HEK293 (cell line): ENCODE results near the gene ARHGAP26.

Experiments
- CTCF ChIP-seq: fragments of 450-650 bp; formaldehyde crosslinking; IDR thresholded peaks from 2 replicates; pipeline ENCODE4 v1.5.1; 2016; ENCODE audit warnings: missing biosample characterization, missing genetic modification characterization
- MEIS1 ChIP-seq: sonication (generic); formaldehyde crosslinking; IDR thresholded peaks from 2 replicates; pipeline ENCODE4 v1.8.1; 2022; ENCODE audit warnings: missing genetic modification reagents, mild to moderate bottlenecking, borderline replicate concordance
- RBAK ChIP-seq: fragments of 450-650 bp; formaldehyde crosslinking; IDR thresholded peaks from 2 replicates; pipeline ENCODE4 v1.5.1; 2016; ENCODE audit warnings: missing biosample characterization, missing genetic modification characterization
- SETDB1 ChIP-seq: IDR thresholded peaks from one replicate; pipeline ENCODE4 v1.6.1; 2017; ENCODE audit warnings: mild to moderate bottlenecking, low read length, moderate library complexity, mixed read lengths; ENCODE audit not compliant: insufficient read length
- YY1 ChIP-seq: fragments of 450-650 bp; formaldehyde crosslinking; IDR thresholded peaks from 2 replicates; pipeline ENCODE4 v1.5.1; 2018; ENCODE audit warnings: missing biosample characterization, missing genetic modification characterization
- ZNF133 ChIP-seq: fragments of 450-650 bp; formaldehyde crosslinking; IDR thresholded peaks from 2 replicates; pipeline ENCODE4 v1.5.1; 2016; ENCODE audit warnings: missing biosample characterization, missing genetic modification characterization
- ZNF768 ChIP-seq: fragments of 450-650 bp; formaldehyde crosslinking; IDR thresholded peaks from 2 replicates; pipeline ENCODE4 v1.5.1; 2018; ENCODE audit warnings: missing biosample characterization, mild to moderate bottlenecking, missing genetic modification characterization
- ZNF837 ChIP-seq: fragments of 450-650 bp; formaldehyde crosslinking; IDR thresholded peaks from 2 replicates; pipeline ENCODE4 v1.5.1; 2016; ENCODE audit warnings: missing biosample characterization, missing genetic modification characterization
- ZSCAN4 ChIP-seq: fragments of 450-650 bp; formaldehyde crosslinking; IDR thresholded peaks from 2 replicates; pipeline ENCODE4 v1.5.1; 2017; ENCODE audit warnings: missing biosample characterization, missing genetic modification characterization

- no peak for TF ChIP-seq CTCF (tag by site-specific recombination)
- no peak for TF ChIP-seq SETDB1
- TF ChIP-seq ZNF768 (tag by site-specific recombination), result no peak
- TF ChIP-seq RBAK (tag by site-specific recombination), result no peak
- no peak for TF ChIP-seq MEIS1 (CRISPR knock-in tag)
- no peak for TF ChIP-seq ZNF837 (tag by site-specific recombination)
- TF ChIP-seq ZSCAN4 (tag by site-specific recombination), result no peak
- TF ChIP-seq ZNF133, result no peak
- no peak for TF ChIP-seq YY1 (tag by site-specific recombination)
Observed at GRCh38 chr5:142876817-142877216, 106.6 kb downstream of the ARHGAP26 start.
